ENCODE measurements around the gene PTPRD.
"Not testable (repeated sequence)": the region's sequence is repeated elsewhere in the genome, so short reads cannot be mapped to it uniquely, and the experiment has no call there.

Gene PTPRD

DNA sequence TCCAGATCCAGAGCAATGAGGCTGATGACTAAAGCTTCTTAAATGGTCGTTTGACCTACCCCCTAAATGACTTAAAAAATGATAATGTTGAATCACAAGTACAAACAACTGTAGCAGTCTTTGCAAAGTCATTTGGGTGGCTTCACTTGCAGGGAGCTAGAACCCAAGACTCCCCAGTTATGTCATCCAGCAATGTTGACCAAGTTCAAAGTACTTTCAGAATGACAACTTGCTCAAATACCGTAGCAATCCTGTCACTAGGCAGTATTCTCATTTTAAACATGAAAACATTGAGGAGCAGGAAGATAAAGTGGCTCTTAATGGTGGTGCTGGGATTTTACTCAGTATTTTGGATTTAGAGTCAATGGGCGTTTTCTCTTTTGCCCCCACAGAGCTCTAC lies 1596.2 kb downstream of the PTPRD start:
- no peak for DNase-seq (ENCODE audit: low read depth in 3 of 3)

- DNase-seq (ENCODE audit: low read depth in 3 of 3): no peak
Observed at GRCh38 chr9:9004810-9005209, 1608.0 kb downstream of the PTPRD start.

- DNase-seq (ENCODE audit: low read depth in 3 of 3): no peak
Observed at GRCh38 chr9:9002826-9003583, 1609.8 kb downstream of the PTPRD start.

GRCh38 chr9:8980496-8981013 lies 1632.2 kb downstream of the PTPRD start:
- no peak for DNase-seq (ENCODE audit: low read depth in 3 of 3)

GRCh38 chr9:8978334-8978733 lies 1634.5 kb downstream of the PTPRD start:
- no peak for DNase-seq (ENCODE audit: low read depth in 3 of 3)

DNA sequence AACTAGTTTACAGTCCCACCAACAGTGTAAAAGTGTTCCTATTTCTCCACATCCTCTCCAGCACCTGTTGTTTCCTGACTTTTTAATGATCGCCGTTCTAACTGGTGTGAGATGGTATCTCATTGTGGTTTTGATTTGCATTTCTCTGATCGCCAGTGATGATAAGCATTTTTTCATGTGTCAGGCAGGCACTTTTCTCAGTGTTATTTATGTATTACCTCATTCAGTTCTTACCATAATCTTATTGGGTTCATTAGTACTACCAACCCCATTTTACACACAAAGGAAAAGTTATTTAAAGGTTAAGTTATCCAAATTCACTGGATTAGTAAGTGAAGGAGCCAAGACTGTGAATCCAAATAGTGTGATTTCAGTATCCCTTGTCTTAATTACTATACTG lies 1644.5 kb downstream of the PTPRD start:
- not testable (repeated sequence) for DNase-seq (ENCODE audit: low read depth in 3 of 3)

DNA sequence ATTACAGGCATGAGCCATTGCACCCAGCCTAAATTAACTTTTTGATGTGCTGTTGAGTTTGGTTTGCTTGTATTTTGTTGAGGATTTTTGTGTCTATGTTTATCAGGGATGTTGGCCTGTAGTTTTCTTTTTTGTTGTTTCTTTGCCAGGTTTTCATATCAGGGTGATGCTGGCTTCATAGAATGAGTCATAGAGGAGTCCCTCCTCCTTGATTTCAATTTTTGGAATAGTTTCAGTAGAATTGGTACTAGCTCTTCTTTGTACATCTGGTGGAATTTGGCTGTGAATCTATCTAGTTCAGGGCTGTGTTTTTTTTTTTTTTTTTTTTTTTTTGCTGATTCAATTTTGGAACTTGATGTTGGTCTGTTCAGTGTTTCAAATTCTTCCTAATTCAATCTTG lies 1648.9 kb downstream of the PTPRD start:
- DNase-seq (ENCODE audit: low read depth in 3 of 3): no peak

DNA sequence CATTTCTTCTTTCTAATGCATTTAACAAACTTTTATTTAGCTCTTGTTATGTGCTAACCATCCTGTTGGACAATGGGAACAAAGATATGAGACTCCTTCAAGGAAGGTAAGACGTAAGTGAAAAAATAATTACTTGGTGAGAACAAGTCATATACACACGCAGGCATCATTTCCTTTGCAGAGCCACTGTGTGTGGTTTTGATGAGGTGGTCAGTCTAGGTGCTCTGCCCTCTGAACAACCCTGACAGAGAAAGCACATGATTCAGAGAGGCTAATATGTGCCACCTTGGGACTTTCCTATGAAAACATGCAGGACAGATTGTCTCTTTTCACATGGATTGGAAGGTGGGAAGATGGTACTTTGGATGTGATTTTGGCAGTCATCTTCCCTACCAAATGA lies 1650.7 kb downstream of the PTPRD start:
- no peak for DNase-seq (ENCODE audit: low read depth in 3 of 3)

GRCh38 chr9:8961186-8961851 lies 1651.5 kb downstream of the PTPRD start:
- no peak for DNase-seq (ENCODE audit: low read depth in 3 of 3)

DNA sequence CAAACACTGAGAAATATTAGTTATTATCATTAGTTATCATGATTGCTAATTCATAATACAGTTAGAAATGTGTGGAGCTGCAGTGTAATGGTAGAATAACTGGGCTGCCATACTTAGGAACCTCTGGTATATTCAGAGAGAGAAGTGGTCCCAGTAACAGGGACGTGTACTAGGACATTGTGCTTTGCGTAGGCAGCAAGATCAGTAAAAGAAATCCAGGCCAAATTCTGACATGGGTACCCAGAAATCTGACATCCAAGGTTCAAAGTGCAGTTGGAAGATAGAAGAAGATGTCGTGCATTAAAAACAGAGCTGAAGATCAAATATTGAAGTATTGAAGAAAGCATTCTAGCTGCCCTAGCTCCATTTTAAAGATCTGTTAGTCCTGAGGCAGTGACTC lies 1652.5 kb downstream of the PTPRD start:
- no peak for DNase-seq (ENCODE audit: low read depth in 3 of 3)

DNA sequence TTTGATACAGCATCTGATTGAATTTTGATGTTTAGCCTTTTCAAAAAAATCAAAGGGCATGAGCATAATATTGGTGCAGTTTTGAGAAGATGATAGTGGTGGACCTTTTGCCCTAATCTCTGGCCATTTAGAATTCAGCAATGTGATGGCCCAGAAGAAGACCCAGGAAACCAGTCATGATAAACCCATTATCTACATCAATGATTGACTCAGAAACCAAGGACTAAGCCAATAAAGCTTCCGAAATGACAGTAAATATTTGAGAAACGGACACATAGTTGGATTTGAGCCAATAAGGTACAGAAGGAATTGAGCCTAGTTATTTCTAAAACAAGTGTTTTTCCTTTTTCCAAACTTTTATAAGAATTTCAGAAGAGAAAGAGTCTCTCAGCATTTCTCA lies 1654.4 kb downstream of the PTPRD start:
- DNase-seq (ENCODE audit: low read depth in 3 of 3): no peak

DNA sequence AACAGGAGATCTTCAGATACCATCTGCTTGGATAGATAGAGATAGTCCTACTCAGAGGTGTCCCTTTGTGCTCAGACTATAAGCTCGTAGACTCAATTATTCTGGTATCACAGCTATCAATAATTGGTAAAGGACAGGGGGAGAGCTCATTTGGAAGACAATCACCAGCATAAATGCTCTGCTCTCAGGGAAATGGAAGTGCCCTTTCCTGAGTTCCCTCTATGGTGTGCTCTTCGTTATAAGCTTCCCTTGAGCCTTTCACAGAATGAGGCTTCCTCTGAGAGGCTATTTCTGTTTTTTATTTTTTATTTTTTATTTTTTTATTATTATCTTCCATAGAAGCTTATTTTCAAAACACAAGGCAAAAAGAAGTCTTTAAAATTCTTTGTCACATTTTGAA lies 1657.5 kb downstream of the PTPRD start:
- no peak for DNase-seq (ENCODE audit: low read depth in 3 of 3)

DNA sequence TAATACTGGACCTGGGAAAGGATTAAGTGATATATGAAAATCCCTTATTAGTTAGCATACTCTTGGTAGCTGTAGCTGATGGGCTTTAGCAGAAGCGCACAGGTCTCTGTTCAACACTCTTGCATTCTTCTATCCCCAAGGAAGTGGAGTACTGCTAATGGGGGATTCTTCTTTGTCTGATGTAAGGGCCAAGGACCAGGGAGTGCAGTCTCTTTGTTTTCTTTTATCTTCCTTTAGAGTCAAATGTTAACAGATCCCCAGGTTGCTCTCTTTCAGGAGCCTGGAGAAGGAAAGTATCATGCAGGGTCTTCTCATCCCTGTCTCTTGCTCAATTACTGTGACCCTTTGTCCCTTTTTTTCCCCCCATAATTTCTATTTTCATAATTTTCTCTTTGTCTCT lies 1666.3 kb downstream of the PTPRD start:
- no peak for DNase-seq (ENCODE audit: low read depth in 3 of 3)

GRCh38 chr9:8943392-8943791 lies 1669.4 kb downstream of the PTPRD start:
- no peak for DNase-seq (ENCODE audit: low read depth in 3 of 3)

- no peak for DNase-seq (ENCODE audit: low read depth in 3 of 3)
Observed at GRCh38 chr9:8940650-8941049, 1672.2 kb downstream of the PTPRD start.

GRCh38 chr9:8926461-8926860 lies 1686.3 kb downstream of the PTPRD start:
- no peak for DNase-seq (ENCODE audit: low read depth in 3 of 3)

DNA sequence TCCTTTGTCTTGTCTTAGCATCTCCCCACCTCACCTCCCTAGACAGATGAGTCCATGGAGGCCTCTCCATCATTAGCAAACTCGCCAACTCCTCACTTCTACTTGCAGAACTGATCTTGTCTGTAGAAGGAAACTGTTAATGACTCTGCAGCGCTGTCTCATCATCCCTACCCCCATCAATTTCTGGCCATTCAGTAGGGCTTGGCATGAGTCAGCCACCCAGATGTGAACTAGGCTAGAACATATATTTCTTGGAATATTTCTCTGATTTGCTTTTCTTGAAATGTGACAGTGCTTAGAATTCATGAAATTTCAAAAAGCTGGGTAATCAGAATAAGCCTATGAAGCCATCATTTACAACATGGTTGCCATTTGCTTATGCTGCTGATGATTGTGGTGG lies 1688.2 kb downstream of the PTPRD start:
- no peak for DNase-seq (ENCODE audit: low read depth in 3 of 3)

GRCh38 chr9:8920478-8921183 lies 1692.2 kb downstream of the PTPRD start:
- not testable (repeated sequence) for DNase-seq (ENCODE audit: low read depth in 3 of 3)

DNA sequence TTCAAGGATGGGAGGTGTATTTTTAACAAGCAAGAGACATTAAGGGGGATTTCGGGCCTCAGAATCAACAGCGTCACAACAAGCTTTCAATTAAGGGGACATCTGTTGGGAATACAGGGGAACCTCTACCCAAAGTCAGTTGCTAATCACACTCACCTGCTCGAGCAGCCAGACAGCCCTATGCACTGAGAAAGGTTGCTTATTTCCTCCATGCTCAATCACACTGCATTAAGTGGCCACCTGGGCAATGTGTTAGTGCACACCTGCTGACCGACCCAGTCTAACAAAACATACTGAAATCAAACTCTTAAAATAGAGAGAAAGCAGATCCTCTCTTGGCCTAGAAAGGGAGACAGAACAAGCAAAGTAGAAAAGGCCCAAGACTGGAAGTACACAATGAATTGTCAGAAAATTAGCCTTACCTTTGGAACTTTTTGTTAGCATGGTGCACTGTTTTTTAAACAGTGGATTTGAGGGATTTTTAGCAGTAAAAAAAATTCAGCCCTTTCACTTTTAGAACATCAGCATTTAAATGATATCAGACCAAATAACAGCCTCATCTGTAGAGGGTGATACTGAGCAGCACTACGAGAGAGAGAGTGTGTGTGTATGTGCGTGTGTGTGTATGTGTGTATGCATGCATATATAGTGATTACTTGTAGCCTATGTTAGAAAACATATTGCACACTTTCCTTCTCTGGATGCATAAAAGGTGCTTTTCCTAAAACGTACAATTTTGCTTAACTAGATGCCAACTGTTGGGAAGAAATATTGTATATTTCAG lies 1694.7 kb downstream of the PTPRD start:
- DNase-seq (ENCODE audit: low read depth in 3 of 3): no peak

DNA sequence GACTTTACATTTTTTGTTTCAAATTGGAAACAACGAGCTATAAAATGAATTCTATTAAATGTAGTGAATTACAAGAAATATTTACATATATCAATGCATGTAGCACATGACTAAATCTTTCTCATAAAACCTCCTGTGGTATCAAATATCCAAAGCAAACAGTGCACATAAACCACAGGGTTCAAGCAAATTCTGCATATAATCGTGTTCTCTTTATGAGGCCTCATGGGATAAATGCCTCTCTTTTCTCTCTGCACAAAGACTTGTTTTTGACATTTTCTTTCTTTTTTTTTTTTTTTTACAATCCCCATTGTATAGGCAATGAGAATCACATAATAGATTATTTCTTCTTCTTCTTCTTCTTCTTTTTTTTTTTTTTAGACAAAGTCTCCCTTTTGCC lies 1696.0 kb downstream of the PTPRD start:
- no peak for DNase-seq (ENCODE audit: low read depth in 3 of 3)

DNA sequence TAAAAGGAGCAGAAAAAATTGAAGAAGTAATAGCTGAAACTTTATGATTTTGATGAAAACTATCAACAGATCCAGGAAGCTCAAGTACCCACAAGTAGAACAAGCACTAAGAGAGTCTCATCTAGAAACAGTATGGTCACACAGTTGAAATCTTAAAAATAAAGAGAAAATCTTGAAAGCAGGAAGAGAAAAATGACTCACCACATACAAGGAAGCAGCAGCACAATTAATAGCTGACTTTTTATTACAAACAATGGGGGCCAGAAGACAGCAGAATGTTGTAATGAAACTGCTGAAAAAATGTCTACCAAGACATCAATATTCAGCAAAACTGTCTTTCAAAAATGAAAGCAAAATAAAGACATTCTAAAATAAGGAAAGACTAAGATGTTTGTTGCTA lies 1704.9 kb downstream of the PTPRD start:
- DNase-seq (ENCODE audit: low read depth in 3 of 3): no peak

GRCh38 chr9:8905731-8906130 lies 1707.1 kb downstream of the PTPRD start:
- DNase-seq (ENCODE audit: low read depth in 3 of 3): no peak
